Measurements from ENCODE around the gene GLG1. TPM values are rescaled to one million over a fixed set of nuclear protein-coding genes. Genes with fewer than 3 reads are reported as not detected.

Gene GLG1
- total RNA-seq, 3 donors from 2014 or later (not counting 1 experiment from before 2014, with no cell fraction given): 184 to 225 (median 188) TPM

DNA sequence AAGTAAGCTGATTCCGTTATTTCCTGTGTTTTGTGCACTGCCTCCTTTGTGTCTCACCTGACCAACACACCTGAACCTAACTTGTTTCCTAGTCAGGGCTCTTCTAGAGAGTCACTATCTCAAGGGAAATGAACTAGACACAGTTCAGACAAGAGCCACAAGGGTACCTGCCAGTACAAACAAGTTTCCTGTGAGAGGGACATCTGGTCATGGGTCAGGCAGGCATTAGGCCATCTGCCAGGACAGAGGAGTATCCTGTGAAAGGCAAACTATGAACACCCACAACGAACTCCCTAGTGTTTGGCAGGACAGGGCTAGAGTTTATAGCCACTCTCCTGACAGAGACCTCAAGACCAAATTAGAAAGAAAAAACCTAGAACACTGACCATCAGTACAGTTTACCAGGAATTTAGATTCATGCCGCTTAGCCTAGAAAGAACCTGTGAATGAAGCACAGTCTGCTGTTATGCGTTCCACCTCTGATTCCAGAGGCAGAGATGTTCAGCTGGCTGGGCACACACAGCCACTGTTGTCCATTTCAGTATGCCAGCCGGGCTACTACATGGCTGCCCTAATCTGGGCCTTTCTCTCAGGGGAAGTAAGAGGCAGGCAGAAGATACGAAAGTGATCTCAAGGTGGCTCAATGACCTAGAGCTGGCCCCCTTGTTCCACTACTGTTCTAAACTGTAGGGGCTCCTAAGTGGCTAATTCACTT is 20.7 kb upstream of the GLG1 start:
- Mint-ChIP-seq H3K9me3 (no peaks in the 10 kb centered on the region), H3K4me3 (no peak overlapping the region), H3K4me1 (peaks cover 6% of the 10 kb centered on the region in 2 donors), H3K27me3 (ENCODE audit: low read depth in 2 of 2) (no peaks in the 10 kb centered on the region), H3K27ac (peak overlapping the region; percentile 27 to 28), H3K36me3 (peaks cover 18% of the 10 kb centered on the region)
- ATAC-seq: no peak
- TF ChIP-seq CTCF (IDR thresholded peaks at IDR 0.05): no peak
- Histone ChIP-seq H3K9me3 (ENCODE audit: control insufficient read depth, insufficient read depth, low read length) (no peaks in the 10 kb centered on the region), H3K4me3 (ENCODE audit: low read length) (no peak overlapping the region), H3K4me1 (ENCODE audit: control insufficient read depth, insufficient read depth, low read length) (no peaks in the 10 kb centered on the region), H3K27me3 (ENCODE audit: control insufficient read depth, insufficient read depth, low read length) (no peaks in the 10 kb centered on the region), H3K27ac (ENCODE audit: low read length) (no peak overlapping the region), H3K36me3 (ENCODE audit: control insufficient read depth, insufficient read depth, low read length) (peaks cover 86% of the 10 kb centered on the region)
- intact Hi-C loops (cut with micrococcal nuclease): loop anchor here (10.0 kb wide), 1 partner anchor 123 kb away; no protein-coding TSS in a partner anchor
- 93% methylated on average over 6 of the region's 6 CpGs for WGBS (ENCODE audit: insufficient coverage)
- DNase-seq: no peak

DNA sequence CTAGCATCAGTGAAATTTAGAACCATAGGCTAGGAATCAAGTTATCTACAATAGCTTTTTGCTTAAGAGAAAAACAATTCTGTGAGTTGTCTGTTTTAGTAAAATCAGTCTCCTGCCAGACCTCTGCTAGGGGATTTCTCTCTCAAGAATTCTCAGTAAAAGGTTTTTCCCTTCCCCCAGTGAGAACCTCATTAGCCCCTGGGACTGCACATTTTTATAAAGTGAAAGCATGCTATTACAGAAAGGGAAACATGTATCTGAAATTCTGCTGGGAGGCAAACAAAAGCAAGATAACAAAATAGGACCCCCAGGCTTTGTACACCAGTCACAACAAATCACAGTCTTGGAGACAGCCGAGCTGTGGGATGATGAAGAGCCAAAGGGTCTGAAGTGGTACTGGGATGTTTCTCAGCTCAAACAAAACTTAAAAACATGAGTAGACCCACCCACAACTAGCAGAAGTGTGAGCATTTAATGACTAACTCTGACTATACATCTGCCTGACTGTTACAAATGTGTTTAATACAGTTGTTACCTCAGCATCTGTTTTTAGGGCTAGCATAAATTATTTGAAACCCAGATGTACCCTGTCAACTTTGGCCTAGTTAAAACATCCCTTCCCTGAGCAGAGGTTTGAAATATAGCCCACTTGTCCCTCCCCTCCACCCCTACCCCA is 20.0 kb upstream of the GLG1 start:
- DNase-seq: no peak
- Histone ChIP-seq H3K36me3 (ENCODE audit: control insufficient read depth, insufficient read depth, low read length) (peaks cover 84% of the 10 kb centered on the region), H3K4me3 (ENCODE audit: low read length) (no peak overlapping the region), H3K27me3 (ENCODE audit: control insufficient read depth, insufficient read depth, low read length) (no peaks in the 10 kb centered on the region), H3K9me3 (ENCODE audit: control insufficient read depth, insufficient read depth, low read length) (no peaks in the 10 kb centered on the region), H3K27ac (ENCODE audit: low read length) (no peak overlapping the region), H3K4me1 (ENCODE audit: control insufficient read depth, insufficient read depth, low read length) (no peaks in the 10 kb centered on the region)
- ATAC-seq: no peak
- TF ChIP-seq CTCF (IDR thresholded peaks at IDR 0.05): no peak
- H3K36me3 Mint-ChIP-seq: peaks cover 19% of the 10 kb centered on the region
- H3K4me1 Mint-ChIP-seq: peaks cover 6% of the 10 kb centered on the region in 2 donors
- no peaks in the 10 kb centered on the region for H3K9me3 Mint-ChIP-seq
- peak overlapping the region; percentile 27 to 28 for H3K27ac Mint-ChIP-seq
- no CpG with 5 or more reads among the region's 1 CpG for WGBS (ENCODE audit: insufficient coverage)
- intact Hi-C loops (cut with micrococcal nuclease): loop anchor here (10.0 kb wide), 1 partner anchor 122 kb away; no protein-coding TSS in a partner anchor
- H3K4me3 Mint-ChIP-seq: no peak overlapping the region
- no peaks in the 10 kb centered on the region for H3K27me3 Mint-ChIP-seq (ENCODE audit: low read depth in 2 of 2)

DNA sequence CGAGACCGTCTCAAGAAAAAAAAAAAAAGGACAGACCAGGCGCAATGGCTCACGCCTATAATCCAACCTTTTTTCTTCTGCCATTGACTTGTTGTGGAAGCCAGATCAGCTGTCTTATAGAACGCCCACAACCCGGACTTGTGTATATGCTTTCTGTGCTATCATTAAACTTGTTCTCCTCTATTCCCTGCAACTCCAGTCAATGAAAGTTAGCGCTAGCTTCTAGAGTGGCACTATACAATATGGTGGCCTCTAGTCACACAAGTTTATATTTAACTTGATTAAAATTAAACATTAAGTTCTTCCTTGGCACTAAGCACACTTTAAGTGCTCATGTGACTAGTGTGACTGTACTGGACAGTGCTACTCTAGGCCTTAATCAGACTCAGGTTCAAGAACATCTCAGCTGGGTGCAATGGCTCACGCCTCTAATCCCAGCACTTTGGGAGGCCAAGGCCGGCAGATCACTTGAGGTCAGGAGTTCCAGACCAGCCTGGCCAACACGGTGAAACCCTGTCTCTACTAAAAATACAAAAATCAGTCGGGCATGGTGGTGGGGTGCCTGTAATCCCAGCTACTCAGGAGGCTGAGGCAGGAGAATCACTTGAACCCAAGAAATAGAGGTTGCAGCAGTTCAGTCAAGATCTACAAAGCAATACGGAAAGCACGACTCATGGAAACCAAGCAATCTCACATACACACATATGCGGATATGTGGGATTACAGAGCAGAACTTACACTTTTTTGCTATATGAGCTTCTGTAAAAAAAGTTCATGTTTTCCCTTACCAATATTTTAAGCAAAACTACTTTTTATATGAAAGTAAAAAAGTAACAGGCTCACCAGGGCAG is 18.8 kb upstream of the GLG1 start:
- H3K4me1 ChIP-seq (ENCODE audit: control insufficient read depth, insufficient read depth, low read length): no peaks in the 10 kb centered on the region
- H3K27me3 Mint-ChIP-seq (ENCODE audit: low read depth in 2 of 2): no peaks in the 10 kb centered on the region
- peaks cover 19% of the 10 kb centered on the region for H3K36me3 Mint-ChIP-seq
- H3K4me1 Mint-ChIP-seq: peaks cover 6% of the 10 kb centered on the region in 2 donors
- WGBS (ENCODE audit: insufficient coverage): 93% methylated on average over 14 of the region's 14 CpGs
- no peak overlapping the region for H3K27ac ChIP-seq (ENCODE audit: low read length)
- intact Hi-C loops (cut with micrococcal nuclease): loop anchor here (10.0 kb wide), 1 partner anchor 121 kb away; no protein-coding TSS in a partner anchor
- no peak overlapping the region for H3K4me3 ChIP-seq (ENCODE audit: low read length)
- peaks cover 77% of the 10 kb centered on the region for H3K36me3 ChIP-seq (ENCODE audit: control insufficient read depth, insufficient read depth, low read length)
- no peak overlapping the region for H3K27ac Mint-ChIP-seq
- H3K9me3 Mint-ChIP-seq: no peaks in the 10 kb centered on the region
- no peak for TF ChIP-seq CTCF (IDR thresholded peaks at IDR 0.05)
- no peaks in the 10 kb centered on the region for H3K27me3 ChIP-seq (ENCODE audit: control insufficient read depth, insufficient read depth, low read length)
- DNase-seq (no peak), ATAC-seq (no peak)
- no peaks in the 10 kb centered on the region for H3K9me3 ChIP-seq (ENCODE audit: control insufficient read depth, insufficient read depth, low read length)
- no peak overlapping the region for H3K4me3 Mint-ChIP-seq

Data from natural killer cell (primary cell).